ENCODE measurements around the gene SPECC1L. TPM values are rescaled to one million over a fixed set of nuclear protein-coding genes. Genes with fewer than 3 reads are reported as not detected.

The SPECC1L gene
- total RNA-seq, 1 experiment from 2014 or later, result 40.8 TPM

GRCh38 chr22:24327832-24328231 lies 57.2 kb downstream of the SPECC1L start (continued):
- no peak for TF ChIP-seq REST (IDR thresholded peaks at IDR 0.05; ENCODE audit: low read depth)
- TF ChIP-seq CBX3 (IDR thresholded peaks at IDR 0.05; ENCODE audit: low read depth), result no peak

DNA sequence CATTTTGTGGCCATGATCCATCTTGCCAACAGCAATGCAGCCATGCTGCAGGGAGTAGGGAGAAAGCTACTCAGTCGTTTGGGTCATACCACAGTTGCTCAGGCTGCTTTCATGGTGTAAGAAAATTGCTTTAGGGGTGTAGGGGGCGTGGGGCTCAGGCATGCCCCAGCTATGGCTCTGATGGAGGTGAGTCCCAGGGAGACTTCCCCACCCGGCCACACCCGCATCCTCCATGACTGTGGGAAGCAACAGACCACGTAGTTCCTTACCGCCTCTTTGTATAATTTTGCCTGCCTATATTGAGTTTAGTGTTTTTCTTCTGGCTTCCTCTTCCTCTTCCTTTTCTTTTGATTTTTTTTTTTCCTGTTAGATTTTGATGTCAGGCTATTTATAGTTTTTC lies 58.8 kb downstream of the SPECC1L start:
- Histone ChIP-seq H2AFZ (ENCODE audit: low read depth, low read length, poor library complexity, severe bottlenecking) (no peak overlapping the region), H3K36me3 (ENCODE audit: control insufficient read depth in 1 of 2, insufficient read depth in 2 of 2, low read length in 2 of 2) (peaks cover 28 to 39% of the 10 kb centered on the region in 2 experiments), H3K9ac (ENCODE audit: low read length) (no peak overlapping the region), H3K4me3 (replicated peaks in 1 of 2; ENCODE audit: low read depth in 1 of 2, low read length in 2 of 2) (no peak overlapping the region), H3K27me3 (ENCODE audit: insufficient read depth, low read length) (no peaks in the 10 kb centered on the region), H3K9me3 (ENCODE audit: control insufficient read depth in 1 of 2, insufficient read depth in 1 of 2, low read depth in 1 of 2, low read length in 2 of 2) (no peaks in the 10 kb centered on the region), H3K9me2 (ENCODE audit: insufficient read depth) (no peaks in the 10 kb centered on the region), H3K27ac (ENCODE audit: low read depth, low read length) (no peak overlapping the region), H3K79me2 (ENCODE audit: insufficient read depth, low read length) (peaks cover 33% of the 10 kb centered on the region), H3K4me1 (ENCODE audit: control insufficient read depth in 1 of 2, insufficient read depth in 2 of 2, low read length in 2 of 2) (peaks cover 0 to 20% of the 10 kb centered on the region in 2 experiments; a peak in 3 of 4 replicates), H3K4me2 (ENCODE audit: low read length) (no peak overlapping the region), H4K20me1 (ENCODE audit: insufficient read depth) (0 out of 2 replicates have a peak, but pooled peaks cover 8% of the 10 kb centered on the region)
- ATAC-seq, result no peak
- POLR2A ChIA-PET, result no interaction called here
- CTCF ChIA-PET, result no interaction called here
- RAD21 ChIA-PET (ENCODE audit: low non-redundant PET in 1 of 2, low total read pairs in 2 of 2, uncharacterized antibody in 2 of 2, unreplicated experiment in 2 of 2), result no interaction called here
- no peak for DNase-seq (ENCODE audit: low read depth, low spot score)
- TF ChIP-seq POLR2A (IDR thresholded peaks at IDR 0.05; ENCODE audit: borderline replicate concordance, extremely low read depth, insufficient read depth, insufficient read length), result no peak
- no peak for TF ChIP-seq TCF7L2 (IDR thresholded peaks at IDR 0.05; ENCODE audit: borderline replicate concordance, extremely low read depth, insufficient read depth, insufficient read length)
- no peak for TF ChIP-seq EZH2phosphoT487 (IDR thresholded peaks at IDR 0.05; ENCODE audit: borderline replicate concordance)
- no peak for TF ChIP-seq RAD21 (IDR thresholded peaks at IDR 0.05; ENCODE audit: low read depth)
- TF ChIP-seq SIN3A (IDR thresholded peaks at IDR 0.05; ENCODE audit: low read depth), result no peak
- TF ChIP-seq REST (IDR thresholded peaks at IDR 0.05; ENCODE audit: low read depth), result no peak
- TF ChIP-seq, protein P1, sequence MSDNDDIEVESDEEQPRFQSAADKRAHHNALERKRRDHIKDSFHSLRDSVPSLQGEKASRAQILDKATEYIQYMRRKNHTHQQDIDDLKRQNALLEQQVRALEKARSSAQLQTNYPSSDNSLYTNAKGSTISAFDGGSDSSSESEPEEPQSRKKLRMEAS (IDR thresholded peaks at IDR 0.05), result no peak
- no peak for TF ChIP-seq SRF (IDR thresholded peaks at IDR 0.05; ENCODE audit: low read depth)
- TF ChIP-seq JUND (IDR thresholded peaks at IDR 0.05), result no peak
- no peak for TF ChIP-seq EGR1 (IDR thresholded peaks at IDR 0.05; ENCODE audit: low read depth)
- no peak for TF ChIP-seq YY1 (IDR thresholded peaks at IDR 0.05; ENCODE audit: extremely low read depth, insufficient replicate concordance, low read depth, low read length)
- TF ChIP-seq, protein P2, sequence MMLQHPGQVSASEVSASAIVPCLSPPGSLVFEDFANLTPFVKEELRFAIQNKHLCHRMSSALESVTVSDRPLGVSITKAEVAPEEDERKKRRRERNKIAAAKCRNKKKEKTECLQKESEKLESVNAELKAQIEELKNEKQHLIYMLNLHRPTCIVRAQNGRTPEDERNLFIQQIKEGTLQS (IDR thresholded peaks at IDR 0.05), result no peak
- TF ChIP-seq ZFX (IDR thresholded peaks at IDR 0.05), result no peak
- no peak for TF ChIP-seq POLR2AphosphoS5 (IDR thresholded peaks at IDR 0.05; ENCODE audit: low read depth, low read length)
- no peak for TF ChIP-seq ZNF274 (IDR thresholded peaks at IDR 0.05; ENCODE audit: low read depth, low read length)
- TF ChIP-seq ZBTB33 (IDR thresholded peaks at IDR 0.05; ENCODE audit: extremely low read depth, insufficient replicate concordance, low read length), result no peak
- BruUV-seq (replicated peaks), result no TSS peak
- intact Hi-C loops (cut with micrococcal nuclease), result no loop called here
